Activated CD4-positive, alpha-beta T cell treated with anti-CD3 and anti-CD28 coated beads, Interleukin-2, Interleukin-4, amounts not matched to agents 100 ng/mL and 50 ng/mL, durations not matched to agents 16 hours and 8 hours (primary cell): Measurements from ENCODE around the gene POU6F1.
A peak's percentile ranks its signal among the peaks of the same experiment; 100 is the strongest.
"Not testable (repeated sequence)": the region's sequence is repeated elsewhere in the genome, so short reads cannot be mapped to it uniquely, and the experiment has no call there.

Experiments
- DNase-seq: peaks from one replicate; pipeline ENCODE4 v3.0.0-alpha.2; 2020; ENCODE audit warnings: low spot score

The POU6F1 gene

GRCh38 chr12:51217968-51218606 is at the start of gene POU6F1:
Gene POU6F1 (minus strand): TSS chr12:51218062. CDS start chr12:51206836, 11,226 bp downstream.
- peak; percentile 60 for DNase-seq

- peak; percentile 32 for DNase-seq
Observed at GRCh38 chr12:51265024-51265423, 47.2 kb upstream of the POU6F1 start.

- no peak for DNase-seq
Observed at GRCh38 chr12:51264297-51264696, 46.4 kb upstream of the POU6F1 start.

- DNase-seq: no peak
Observed at GRCh38 chr12:51263341-51263740, 45.5 kb upstream of the POU6F1 start.

GRCh38 chr12:51262758-51263177 is 44.9 kb upstream of the POU6F1 start:
- no peak for DNase-seq

GRCh38 chr12:51259600-51259999 is 41.7 kb upstream of the POU6F1 start:
- not testable (repeated sequence) for DNase-seq

- DNase-seq: no peak
Observed at GRCh38 chr12:51254536-51254935, 36.7 kb upstream of the POU6F1 start.

- no peak for DNase-seq
Observed at GRCh38 chr12:51253276-51253675, 35.4 kb upstream of the POU6F1 start.

GRCh38 chr12:51247523-51248206 is 29.8 kb upstream of the POU6F1 start:
- no peak for DNase-seq

GRCh38 chr12:51246254-51246853 is 28.5 kb upstream of the POU6F1 start:
- DNase-seq: peak; percentile 44

GRCh38 chr12:51245476-51246253 is 27.8 kb upstream of the POU6F1 start:
- no peak for DNase-seq

- DNase-seq: no peak
Observed at GRCh38 chr12:51244269-51244668, 26.4 kb upstream of the POU6F1 start.

- DNase-seq: no peak
Observed at GRCh38 chr12:51242876-51243275, 25.0 kb upstream of the POU6F1 start.

GRCh38 chr12:51242120-51242519 is 24.3 kb upstream of the POU6F1 start:
- DNase-seq: no peak

GRCh38 chr12:51240971-51241370 is 23.1 kb upstream of the POU6F1 start:
- no peak for DNase-seq

- DNase-seq: peak; percentile 96
Observed at GRCh38 chr12:51238510-51239334, 20.9 kb upstream of the POU6F1 start, which contains the start of gene DAZAP2. Gene DAZAP2 (plus strand): TSS chr12:51238826. CDS start chr12:51238908, 82 bp downstream.

GRCh38 chr12:51238037-51238509 is 20.2 kb upstream of the POU6F1 start:
- no peak for DNase-seq

GRCh38 chr12:51234530-51234929 is 16.7 kb upstream of the POU6F1 start:
- no peak for DNase-seq

- DNase-seq: no peak
Observed at GRCh38 chr12:51232642-51233041, 14.8 kb upstream of the POU6F1 start.

GRCh38 chr12:51229116-51229809 is 11.4 kb upstream of the POU6F1 start:
- DNase-seq: no peak

- no peak for DNase-seq
Observed at GRCh38 chr12:51227962-51228361, 10.1 kb upstream of the POU6F1 start.
